ENCODE data around the gene ADGRG6. TPM values are rescaled to one million over a fixed set of nuclear protein-coding genes. Genes with fewer than 3 reads are reported as not detected.

The ADGRG6 gene
- total RNA-seq, 1 experiment from 2014 or later: 5.3 TPM

GRCh38 chr6:142412658-142413057, 110.9 kb downstream of the ADGRG6 start (continued):
- TF ChIP-seq AR (CRISPR knock-in tag; IDR thresholded peaks at IDR 0.05): no peak
- no peak for TF ChIP-seq IRF1 (CRISPR knock-in tag; IDR thresholded peaks at IDR 0.05)

DNA sequence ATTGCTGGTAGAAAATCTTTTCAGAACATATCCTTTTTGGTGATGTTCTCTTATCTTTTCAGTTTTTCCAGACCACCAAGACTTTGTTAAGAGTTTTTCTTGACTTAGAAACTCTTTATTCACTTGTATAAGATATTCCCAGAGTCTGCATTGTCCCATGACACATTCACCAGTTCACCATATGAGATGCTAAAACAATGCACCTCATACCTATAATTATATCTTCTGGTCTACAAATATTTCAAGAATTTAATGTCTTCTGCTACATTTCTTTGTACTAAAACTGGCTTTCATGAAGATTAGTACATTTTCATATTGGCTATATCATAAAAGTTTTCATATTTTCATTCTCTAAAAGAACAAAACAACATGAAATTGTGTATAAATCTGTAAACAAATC, 111.3 kb downstream of the ADGRG6 start:
- H3K4me3 Mint-ChIP-seq: no peak overlapping the region
- H3K36me3 Mint-ChIP-seq: no peaks in the 10 kb centered on the region
- POLR2A ChIA-PET: no interaction called here
- ATAC-seq (no peak), DNase-seq (ENCODE audit: low spot score) (no peak)
- no peaks in the 10 kb centered on the region for H3K27me3 Mint-ChIP-seq (ENCODE audit: low read depth)
- TF ChIP-seq IRF2 (CRISPR knock-in tag; IDR thresholded peaks at IDR 0.05; ENCODE audit: borderline replicate concordance, low read depth) (no peak), TP53 (CRISPR knock-in tag; IDR thresholded peaks at IDR 0.05) (no peak), RORB (CRISPR knock-in tag; IDR thresholded peaks at IDR 0.05) (no peak)
- TF ChIP-seq, protein P1, sequence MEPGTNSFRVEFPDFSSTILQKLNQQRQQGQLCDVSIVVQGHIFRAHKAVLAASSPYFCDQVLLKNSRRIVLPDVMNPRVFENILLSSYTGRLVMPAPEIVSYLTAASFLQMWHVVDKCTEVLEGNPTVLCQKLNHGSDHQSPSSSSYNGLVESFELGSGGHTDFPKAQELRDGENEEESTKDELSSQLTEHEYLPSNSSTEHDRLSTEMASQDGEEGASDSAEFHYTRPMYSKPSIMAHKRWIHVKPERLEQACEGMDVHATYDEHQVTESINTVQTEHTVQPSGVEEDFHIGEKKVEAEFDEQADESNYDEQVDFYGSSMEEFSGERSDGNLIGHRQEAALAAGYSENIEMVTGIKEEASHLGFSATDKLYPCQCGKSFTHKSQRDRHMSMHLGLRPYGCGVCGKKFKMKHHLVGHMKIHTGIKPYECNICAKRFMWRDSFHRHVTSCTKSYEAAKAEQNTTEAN (CRISPR knock-in tag; IDR thresholded peaks at IDR 0.05): no peak
- TF ChIP-seq, protein P2, sequence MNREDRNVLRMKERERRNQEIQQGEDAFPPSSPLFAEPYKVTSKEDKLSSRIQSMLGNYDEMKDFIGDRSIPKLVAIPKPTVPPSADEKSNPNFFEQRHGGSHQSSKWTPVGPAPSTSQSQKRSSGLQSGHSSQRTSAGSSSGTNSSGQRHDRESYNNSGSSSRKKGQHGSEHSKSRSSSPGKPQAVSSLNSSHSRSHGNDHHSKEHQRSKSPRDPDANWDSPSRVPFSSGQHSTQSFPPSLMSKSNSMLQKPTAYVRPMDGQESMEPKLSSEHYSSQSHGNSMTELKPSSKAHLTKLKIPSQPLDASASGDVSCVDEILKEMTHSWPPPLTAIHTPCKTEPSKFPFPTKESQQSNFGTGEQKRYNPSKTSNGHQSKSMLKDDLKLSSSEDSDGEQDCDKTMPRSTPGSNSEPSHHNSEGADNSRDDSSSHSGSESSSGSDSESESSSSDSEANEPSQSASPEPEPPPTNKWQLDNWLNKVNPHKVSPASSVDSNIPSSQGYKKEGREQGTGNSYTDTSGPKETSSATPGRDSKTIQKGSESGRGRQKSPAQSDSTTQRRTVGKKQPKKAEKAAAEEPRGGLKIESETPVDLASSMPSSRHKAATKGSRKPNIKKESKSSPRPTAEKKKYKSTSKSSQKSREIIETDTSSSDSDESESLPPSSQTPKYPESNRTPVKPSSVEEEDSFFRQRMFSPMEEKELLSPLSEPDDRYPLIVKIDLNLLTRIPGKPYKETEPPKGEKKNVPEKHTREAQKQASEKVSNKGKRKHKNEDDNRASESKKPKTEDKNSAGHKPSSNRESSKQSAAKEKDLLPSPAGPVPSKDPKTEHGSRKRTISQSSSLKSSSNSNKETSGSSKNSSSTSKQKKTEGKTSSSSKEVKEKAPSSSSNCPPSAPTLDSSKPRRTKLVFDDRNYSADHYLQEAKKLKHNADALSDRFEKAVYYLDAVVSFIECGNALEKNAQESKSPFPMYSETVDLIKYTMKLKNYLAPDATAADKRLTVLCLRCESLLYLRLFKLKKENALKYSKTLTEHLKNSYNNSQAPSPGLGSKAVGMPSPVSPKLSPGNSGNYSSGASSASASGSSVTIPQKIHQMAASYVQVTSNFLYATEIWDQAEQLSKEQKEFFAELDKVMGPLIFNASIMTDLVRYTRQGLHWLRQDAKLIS (CRISPR knock-in tag; IDR thresholded peaks at IDR 0.05; ENCODE audit: borderline replicate concordance): no peak
- CTCF ChIA-PET: no interaction called here
- no peaks in the 10 kb centered on the region for H3K9me3 Mint-ChIP-seq
- no peak overlapping the region for H3K27ac Mint-ChIP-seq
- peaks cover 49% of the 10 kb centered on the region for H3K4me1 Mint-ChIP-seq

- ChIA-PET CTCF (interaction anchor here (0.6 kb wide), 2 partner anchors 357 to 361 kb away, joined by 3 read pairs; no protein-coding TSS in a partner anchor), POLR2A (no interaction called here)
- no peak overlapping the region for H3K4me3 Mint-ChIP-seq
- DNase-seq (ENCODE audit: low spot score) (no peak), ATAC-seq (no peak)
- H3K4me1 Mint-ChIP-seq: peaks cover 41% of the 10 kb centered on the region
- no peak overlapping the region for H3K27ac Mint-ChIP-seq
- no peaks in the 10 kb centered on the region for H3K27me3 Mint-ChIP-seq (ENCODE audit: low read depth)
- no peaks in the 10 kb centered on the region for H3K36me3 Mint-ChIP-seq
- H3K9me3 Mint-ChIP-seq: no peaks in the 10 kb centered on the region
- TF ChIP-seq RELA (CRISPR knock-in tag; IDR thresholded peaks at IDR 0.05; ENCODE audit: borderline replicate concordance) (no peak), NR3C1 (CRISPR knock-in tag; conservative IDR thresholded peaks at IDR 0.05; ENCODE audit: low read depth) (no peak), MYBL2 (CRISPR knock-in tag; IDR thresholded peaks at IDR 0.05) (no peak), CREB1 (CRISPR knock-in tag; IDR thresholded peaks at IDR 0.05) (no peak), ATF2 (CRISPR knock-in tag; IDR thresholded peaks at IDR 0.05; ENCODE audit: borderline replicate concordance, low read depth) (no peak), NR2C2 (CRISPR knock-in tag; IDR thresholded peaks at IDR 0.05) (no peak), NFYB (CRISPR knock-in tag; conservative IDR thresholded peaks at IDR 0.05; ENCODE audit: low read depth) (no peak), ZNF281 (CRISPR knock-in tag; IDR thresholded peaks at IDR 0.05) (no peak)
These were observed 112.8 kb downstream of the ADGRG6 start for GRCh38 chr6:142414462-142415250.
